Mammary epithelial cell (primary cell): Measurements from ENCODE around the gene GAK.

Experiments used
- CTCF ChIP-seq, 2 donors: IDR thresholded peaks in 1 of 2; conservative IDR thresholded peaks in 1 of 2; 2 replicates each; pipeline ENCODE4 v1.5.1; 2011 to 2012; ENCODE audit warnings: inconsistent platforms in 2 of 2, low read length in 2 of 2, mild to moderate bottlenecking in 2 of 2, control low read depth in 1 of 2, low read depth in 1 of 2; ENCODE audit not compliant: insufficient read depth in 1 of 2; ENCODE audit errors: extremely low read depth in 1 of 2
- EZH2 ChIP-seq: IDR thresholded peaks from 2 replicates; pipeline ENCODE4 v1.6.1; 2012; ENCODE audit warnings: low read length, inconsistent platforms, borderline replicate concordance

- TF ChIP-seq CTCF (conservative IDR thresholded peaks at IDR 0.05 in 1 of 2, IDR thresholded peaks at IDR 0.05 in 1 of 2; ENCODE audit: extremely low read depth in 1 of 2, insufficient read depth in 1 of 2, low read depth in 1 of 2, low read length in 2 of 2), result no peak
- no peak for TF ChIP-seq EZH2
Observed at GRCh38 chr4:900073-900472, 32.0 kb downstream of the GAK start.
